Stimulated activated naive CD4-positive, alpha-beta T cell treated with Interleukin-2 at 50 U/mL for 16 hours (primary cell): ENCODE results near the gene SORBS1.
"Not testable (repeated sequence)": the region's sequence is repeated elsewhere in the genome, so short reads cannot be mapped to it uniquely, and the experiment has no call there.

Source experiments
- DNase-seq: peaks from one replicate; lab custom pipeline; 2025; lab: John Stamatoyannopoulos, UW

Gene SORBS1

GRCh38 chr10:95482501-95483233 is 78.5 kb downstream of the SORBS1 start:
- DNase-seq = no peak

- DNase-seq = no peak
These were observed 80.2 kb downstream of the SORBS1 start for GRCh38 chr10:95480901-95481491.

GRCh38 chr10:95480102-95480900 is 80.9 kb downstream of the SORBS1 start:
- DNase-seq = no peak

- no peak for DNase-seq
These were observed 82.2 kb downstream of the SORBS1 start for GRCh38 chr10:95478935-95479334.

GRCh38 chr10:95478185-95478584 is 83.0 kb downstream of the SORBS1 start:
- no peak for DNase-seq

GRCh38 chr10:95477175-95477520 is 84.0 kb downstream of the SORBS1 start:
- DNase-seq = no peak

- DNase-seq = no peak
These were observed 84.5 kb downstream of the SORBS1 start for GRCh38 chr10:95476469-95477174.

- DNase-seq = no peak
These were observed 85.2 kb downstream of the SORBS1 start for GRCh38 chr10:95475827-95476468.

GRCh38 chr10:95475003-95475383 is 86.2 kb downstream of the SORBS1 start:
- DNase-seq = no peak

GRCh38 chr10:95474228-95475002 is 86.8 kb downstream of the SORBS1 start:
- DNase-seq = no peak

GRCh38 chr10:95472304-95473088 is 88.7 kb downstream of the SORBS1 start:
- no peak for DNase-seq

GRCh38 chr10:95469676-95470075 is 91.5 kb downstream of the SORBS1 start:
- DNase-seq = no peak

GRCh38 chr10:95469251-95469650 is 91.9 kb downstream of the SORBS1 start:
- no peak for DNase-seq

- not testable (repeated sequence) for DNase-seq
These were observed 93.5 kb downstream of the SORBS1 start for GRCh38 chr10:95467642-95468041.

GRCh38 chr10:95467162-95467599 is 94.0 kb downstream of the SORBS1 start:
- no peak for DNase-seq

- DNase-seq = no peak
These were observed 94.7 kb downstream of the SORBS1 start for GRCh38 chr10:95466436-95466835.

- no peak for DNase-seq
These were observed 96.9 kb downstream of the SORBS1 start for GRCh38 chr10:95464280-95464679.

GRCh38 chr10:95462740-95463667 is 98.2 kb downstream of the SORBS1 start:
- DNase-seq = no peak

GRCh38 chr10:95461611-95462010 is 99.6 kb downstream of the SORBS1 start:
- DNase-seq = no peak
